ENCODE data around the gene IFNA21.

Gene IFNA21

DNA sequence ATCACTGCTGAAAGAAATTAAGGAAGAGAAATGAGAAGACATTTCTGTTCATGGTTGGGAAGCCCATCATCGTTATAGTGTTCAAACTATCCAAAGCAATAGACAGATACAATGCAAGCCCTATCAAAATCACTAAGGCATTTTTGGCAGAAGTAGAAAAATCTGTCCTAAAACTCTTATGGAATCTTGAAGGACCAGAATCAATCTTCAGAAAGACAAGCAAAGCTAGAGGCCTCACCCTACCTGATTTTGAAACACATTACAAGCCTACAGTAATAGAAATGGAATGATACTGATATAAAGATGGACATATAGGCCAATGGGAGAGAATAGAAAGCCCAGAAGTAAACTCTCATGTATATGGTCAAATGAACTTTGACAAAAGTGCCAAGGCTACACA is 4.9 kb upstream of the IFNA21 start:
- Histone ChIP-seq H3K4me3 (ENCODE audit: low read depth in 1 of 2, low read length in 1 of 2) (no peak overlapping the region), H3K27me3 (no peaks in the 10 kb centered on the region)

GRCh38 chr9:21165516-21165915 is 944 bp downstream of the IFNA21 start:
- no peaks in the 10 kb centered on the region for H3K9me3 ChIP-seq
- TF ChIP-seq CTCF (IDR thresholded peaks at IDR 0.05), result no peak
- H3K36me3 ChIP-seq, result no peaks in the 10 kb centered on the region

More for the DNA sequence above, 4.9 kb upstream of the IFNA21 start:
- no peaks in the 10 kb centered on the region for H3K9me3 ChIP-seq
- no peaks in the 10 kb centered on the region for H3K4me1 ChIP-seq (ENCODE audit: control insufficient read depth in 1 of 2, insufficient read depth in 1 of 2, low read depth in 1 of 2, low read length in 1 of 2)
- H3K36me3 ChIP-seq, result no peaks in the 10 kb centered on the region
- no peak for TF ChIP-seq CTCF (IDR thresholded peaks at IDR 0.05)
- no peak overlapping the region for H3K27ac ChIP-seq

GRCh38 chr9:21160178-21160577 is 6.3 kb downstream of the IFNA21 start:
- Histone ChIP-seq H3K36me3 (no peaks in the 10 kb centered on the region), H3K4me1 (ENCODE audit: control insufficient read depth in 1 of 2, insufficient read depth in 1 of 2, low read depth in 1 of 2, low read length in 1 of 2) (peaks cover 6 to 14% of the 10 kb centered on the region in 2 experiments), H3K27ac (peak overlapping the region; percentile 8), H3K4me3 (ENCODE audit: low read depth in 1 of 2, low read length in 1 of 2) (no peak overlapping the region), H3K9me3 (no peaks in the 10 kb centered on the region), H3K27me3 (no peaks in the 10 kb centered on the region)
- TF ChIP-seq CTCF (IDR thresholded peaks at IDR 0.05), result no peak

More at GRCh38 chr9:21165516-21165915, 944 bp downstream of the IFNA21 start:
- no peak overlapping the region for H3K4me3 ChIP-seq (ENCODE audit: low read depth in 1 of 2, low read length in 1 of 2)
- H3K27me3 ChIP-seq, result no peaks in the 10 kb centered on the region
- H3K27ac ChIP-seq, result no peak overlapping the region
- H3K4me1 ChIP-seq (ENCODE audit: control insufficient read depth in 1 of 2, insufficient read depth in 1 of 2, low read depth in 1 of 2, low read length in 1 of 2), result peaks cover 0 to 3% of the 10 kb centered on the region in 2 experiments

DNA sequence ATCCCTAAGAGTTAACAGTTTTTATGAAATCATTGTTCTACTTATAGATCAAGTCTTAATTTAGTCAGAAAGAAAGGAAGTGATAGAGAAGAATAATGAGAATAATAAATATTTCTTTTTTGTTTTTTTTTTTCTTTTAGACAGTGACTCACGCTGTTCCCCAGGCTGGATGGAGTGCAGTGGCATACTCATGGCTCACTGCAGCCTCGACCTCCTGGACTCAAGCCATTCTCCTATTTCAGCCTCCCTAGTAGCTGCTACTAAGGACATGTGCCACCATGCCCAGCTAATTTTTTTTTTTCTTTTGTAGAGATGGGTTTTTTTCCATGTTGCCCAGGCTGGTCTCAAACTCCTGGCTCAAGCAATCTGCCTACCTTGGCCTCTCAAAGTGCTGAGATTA is 11.0 kb downstream of the IFNA21 start:
- no peaks in the 10 kb centered on the region for H3K9me3 ChIP-seq
- H3K4me1 ChIP-seq (ENCODE audit: control insufficient read depth in 1 of 2, insufficient read depth in 1 of 2, low read depth in 1 of 2, low read length in 1 of 2), result peaks cover 25 to 31% of the 10 kb centered on the region in 2 experiments
- no peaks in the 10 kb centered on the region for H3K27me3 ChIP-seq
- no peak overlapping the region for H3K27ac ChIP-seq
- no peaks in the 10 kb centered on the region for H3K36me3 ChIP-seq
- no peak for TF ChIP-seq CTCF (IDR thresholded peaks at IDR 0.05)
- no peak overlapping the region for H3K4me3 ChIP-seq (ENCODE audit: low read depth in 1 of 2, low read length in 1 of 2)

DNA sequence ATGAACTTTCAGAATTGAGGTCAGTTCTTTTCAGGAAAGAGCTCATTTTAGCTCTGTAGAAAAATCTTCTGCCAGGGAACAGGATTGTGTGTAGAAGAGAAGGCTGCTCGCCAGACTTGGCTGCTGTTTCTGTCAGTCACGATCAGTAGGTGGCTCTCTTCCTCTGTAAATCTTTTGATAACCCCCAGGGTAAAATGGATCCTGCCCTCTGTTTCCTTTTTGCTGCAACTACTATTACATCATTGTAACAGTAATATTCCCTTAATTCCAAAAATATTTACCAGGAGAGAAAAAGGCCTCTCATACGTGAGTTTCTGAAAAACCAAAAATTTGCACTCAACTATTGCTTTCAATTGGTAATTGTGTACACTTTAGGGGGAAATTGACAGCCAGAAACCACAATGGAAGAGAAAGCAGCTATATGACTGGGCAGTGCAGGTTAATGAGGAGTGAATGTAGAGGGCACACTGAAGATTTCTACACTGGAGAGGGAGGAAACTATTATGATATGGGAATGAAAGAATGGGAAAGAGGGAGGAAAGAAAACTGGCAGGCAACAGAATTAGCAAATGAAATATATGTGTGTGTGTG is 12.3 kb downstream of the IFNA21 start:
- Histone ChIP-seq H3K4me1 (ENCODE audit: control insufficient read depth in 1 of 2, insufficient read depth in 1 of 2, low read depth in 1 of 2, low read length in 1 of 2) (peaks cover 19 to 21% of the 10 kb centered on the region in 2 experiments), H3K36me3 (no peaks in the 10 kb centered on the region), H3K9me3 (no peaks in the 10 kb centered on the region), H3K27ac (peak overlapping the region; percentile 64), H3K4me3 (ENCODE audit: low read depth in 1 of 2, low read length in 1 of 2) (peak overlapping the region in 1 of 2 experiments; percentile 11), H3K27me3 (no peaks in the 10 kb centered on the region)
- no peak for TF ChIP-seq CTCF (IDR thresholded peaks at IDR 0.05)

Data from neutrophil (primary cell).